Naive thymus-derived CD8-positive, alpha-beta T cell (primary cell): ENCODE results near the gene METTL15. TPM values are rescaled to one million over a fixed set of nuclear protein-coding genes. Genes with fewer than 3 reads are reported as not detected.
"Not testable (repeated sequence)": the region's sequence is repeated elsewhere in the genome, so short reads cannot be mapped to it uniquely, and the experiment has no call there.

ENCODE experiments used
- ATAC-seq, 2 donors: fragments of 150-1000 bp; cut with Tn5 transposase in 1 of 2; sonication (Bioruptor Pico), chemical (Tn5 transposase) in 1 of 2; 1 replicate in 1 of 2; 2 replicates in 1 of 2; pipeline ENCODE4 v1.10.0; 2021; ENCODE audit warnings: mild to moderate bottlenecking in 2 of 2, moderate library complexity in 2 of 2
- POLR2A ChIA-PET: fragments of 350-600 bp; sonication (Branson Sonifier 250); formaldehyde crosslinking; loops from one replicate; lab custom pipeline; 2021; ENCODE audit warnings: antibody characterized with exemption; lab: Charles Lee
- DNase-seq, 10 donors: peaks; one replicate each; pipeline versions ENCODE4 v3.0.0 to v3.0.0-alpha.2; 2020 to 2022
- H3K27ac Mint-ChIP-seq, 10 donors: one replicate each; pipeline ENCODE4 v1.8.0; 2020 to 2022; ENCODE audit warnings: mild to moderate bottlenecking in 10 of 10, mixed read lengths in 10 of 10, moderate library complexity in 4 of 10, inconsistent platforms in 1 of 10
- H3K27me3 Mint-ChIP-seq, 5 donors: one replicate each; pipeline ENCODE4 v1.8.0; 2021 to 2022; ENCODE audit warnings: mixed read lengths in 5 of 5
- H3K36me3 Mint-ChIP-seq, 3 donors: one replicate each; pipeline ENCODE4 v1.8.0; 2020 to 2022; ENCODE audit warnings: mixed read lengths in 3 of 3, mild to moderate bottlenecking in 2 of 3, inconsistent platforms in 1 of 3
- H3K4me1 Mint-ChIP-seq, 4 donors: one replicate each; pipeline ENCODE4 v1.8.0; 2021 to 2022; ENCODE audit warnings: mixed read lengths in 4 of 4
- H3K4me3 Mint-ChIP-seq, 10 donors: one replicate each; pipeline ENCODE4 v1.8.0; 2020 to 2022; ENCODE audit warnings: mild to moderate bottlenecking in 10 of 10, mixed read lengths in 10 of 10, moderate library complexity in 6 of 10, inconsistent platforms in 1 of 10
- H3K9me3 Mint-ChIP-seq, 9 donors: one replicate each; pipeline ENCODE4 v1.8.0; 2020 to 2022; ENCODE audit warnings: mixed read lengths in 9 of 9, mild to moderate bottlenecking in 3 of 9, inconsistent platforms in 1 of 9, moderate library complexity in 1 of 9
- polyA plus RNA-seq, 3 donors: library from polyadenylated mRNA; unstranded; fragments of 300-500 nt; fragmentation: Illumina TruSeq; gene quantifications; one replicate each; pipeline ENCODE4 v1.2.3, GENCODE V29; 2021
- total RNA-seq, 8 experiments: library from RNA in 2 of 8; stranded (reverse) in 2 of 8; gene quantifications; one replicate each; pipeline ENCODE4 v1.2.3 and lab custom pipeline; 2021 to 2026

Gene METTL15
- total and polyA plus RNA-seq, 5 experiments from 2014 or later = 4.4 to 14.0 (median 7.1) TPM

DNA sequence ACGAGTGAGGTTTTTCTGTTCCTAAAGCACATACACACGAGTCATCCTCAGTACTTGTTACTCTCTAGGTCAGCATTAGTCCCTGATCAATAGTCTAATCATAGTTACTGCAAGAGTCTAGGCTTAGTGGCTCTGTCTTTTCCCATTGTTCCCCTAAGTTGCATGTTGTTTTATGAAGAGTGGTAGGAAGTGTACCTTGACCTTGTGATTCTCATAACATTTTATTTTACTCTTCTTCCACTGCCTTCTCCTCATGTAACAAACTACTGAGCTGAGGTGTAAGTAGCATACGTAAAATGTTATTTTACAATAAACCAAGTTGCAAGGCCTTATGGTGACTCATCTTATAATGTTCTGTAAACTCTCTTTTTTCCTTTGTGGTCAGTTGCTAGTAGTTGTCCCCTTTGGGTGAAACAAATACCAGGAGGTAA lies 15.0 kb downstream of the METTL15 start:
- H3K4me1 Mint-ChIP-seq = peaks cover 4 to 10% (median 8%) of the 10 kb centered on the region in 4 donors

GRCh38 chr11:28132548-28132947 lies 24.4 kb downstream of the METTL15 start:
- Mint-ChIP-seq H3K9me3 (peaks cover 0 to 28% (median 12%) of the 10 kb centered on the region in 9 donors), H3K27me3 (no peaks in the 10 kb centered on the region), H3K36me3 (peaks cover 27 to 58% (median 39%) of the 10 kb centered on the region in 3 donors), H3K27ac (no peak overlapping the region), H3K4me3 (no peak overlapping the region), H3K4me1 (no peaks in the 10 kb centered on the region)
- POLR2A ChIA-PET = no interaction called here
- DNase-seq (no peak), ATAC-seq (no peak)

More for the DNA sequence above, 15.0 kb downstream of the METTL15 start:
- Mint-ChIP-seq H3K36me3 (peaks cover 0 to 33% (median 21%) of the 10 kb centered on the region in 3 donors), H3K9me3 (no peaks in the 10 kb centered on the region), H3K4me3 (no peak overlapping the region), H3K27me3 (no peaks in the 10 kb centered on the region), H3K27ac (no peak overlapping the region)
- POLR2A ChIA-PET = no interaction called here
- ATAC-seq (no peak), DNase-seq (no peak)

DNA sequence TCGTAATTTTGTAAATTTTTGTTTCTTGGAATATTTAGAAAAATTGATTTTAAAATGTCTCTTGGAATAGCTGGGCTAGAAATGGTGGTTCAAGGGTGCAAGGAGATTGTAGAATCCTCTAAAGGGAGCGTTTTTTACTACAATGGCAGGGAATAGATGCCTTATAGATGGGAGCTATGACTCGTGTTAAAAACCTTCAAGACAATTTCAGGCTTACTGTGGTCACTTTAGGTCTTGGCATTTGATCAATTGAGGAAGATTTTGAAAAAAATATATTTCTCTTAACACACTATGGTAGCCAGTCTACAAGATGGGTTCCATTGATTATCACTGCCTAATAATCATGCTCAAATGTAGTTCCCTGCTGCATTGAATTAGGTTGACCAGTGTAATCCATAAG lies 25.0 kb downstream of the METTL15 start:
- Mint-ChIP-seq H3K27me3 (no peaks in the 10 kb centered on the region), H3K9me3 (peaks cover 0 to 34% (median 15%) of the 10 kb centered on the region in 9 donors), H3K4me3 (no peak overlapping the region), H3K4me1 (no peaks in the 10 kb centered on the region), H3K27ac (no peak overlapping the region), H3K36me3 (peaks cover 27 to 64% (median 42%) of the 10 kb centered on the region in 3 donors)
- ATAC-seq (no peak), DNase-seq (no peak)
- POLR2A ChIA-PET = no interaction called here

GRCh38 chr11:28136157-28136556 lies 28.0 kb downstream of the METTL15 start:
- Mint-ChIP-seq H3K36me3 (peaks cover 40 to 79% (median 42%) of the 10 kb centered on the region in 3 donors), H3K9me3 (peaks cover 0 to 62% (median 29%) of the 10 kb centered on the region in 9 donors)
- POLR2A ChIA-PET, H3K4me3 Mint-ChIP-seq, H3K27ac Mint-ChIP-seq, ATAC-seq, DNase-seq, H3K27me3 Mint-ChIP-seq, H3K4me1 Mint-ChIP-seq: not testable (repeated sequence)

DNA sequence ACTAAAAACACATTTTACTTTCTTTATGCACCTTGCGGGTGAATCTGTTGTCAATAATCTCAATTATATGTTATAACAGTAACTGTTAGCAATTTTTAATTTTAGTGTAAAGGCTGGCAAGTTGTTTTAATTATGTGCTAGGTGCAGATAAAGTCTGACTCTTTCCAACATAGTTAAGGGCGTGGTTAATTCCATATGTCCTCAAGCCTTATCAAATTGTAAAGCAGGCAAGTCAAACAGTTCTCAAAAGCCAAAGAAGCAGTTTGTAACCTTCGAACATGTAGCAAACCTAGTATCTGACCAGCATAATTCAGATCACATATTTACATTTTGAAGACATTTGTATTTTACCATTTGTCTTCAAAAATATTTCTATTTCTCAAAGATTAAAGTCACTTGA lies 29.2 kb downstream of the METTL15 start:
- Mint-ChIP-seq H3K36me3 (peaks cover 36 to 77% (median 43%) of the 10 kb centered on the region in 3 donors), H3K27ac (no peak overlapping the region), H3K4me1 (peaks cover 0 to 1% (median 0%) of the 10 kb centered on the region in 4 donors)

DNA sequence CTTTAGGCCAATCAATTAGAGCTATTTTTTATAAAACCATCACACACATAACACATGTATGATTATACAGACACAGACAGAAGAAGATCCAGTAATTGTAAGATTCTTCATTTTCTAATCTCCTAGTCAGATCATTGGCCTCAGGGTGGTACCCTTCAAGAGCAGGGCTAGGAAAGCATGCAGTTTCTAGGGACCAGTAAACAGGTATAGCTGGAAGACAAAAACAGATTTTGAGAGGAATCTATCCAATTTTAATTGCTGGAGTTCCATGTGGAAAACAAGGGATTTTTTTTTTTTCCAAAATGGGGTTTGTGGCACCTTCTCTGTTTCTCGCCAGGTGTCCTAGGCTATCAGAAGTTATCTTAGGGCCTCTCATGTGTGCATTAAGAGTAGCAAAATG lies 29.6 kb downstream of the METTL15 start:
- peaks cover 0 to 4% (median 0%) of the 10 kb centered on the region in 4 donors for H3K4me1 Mint-ChIP-seq
- ATAC-seq (no peak), DNase-seq (no peak)
- no peak overlapping the region for H3K27ac Mint-ChIP-seq
- no peak overlapping the region for H3K4me3 Mint-ChIP-seq
- H3K27me3 Mint-ChIP-seq = no peaks in the 10 kb centered on the region
- POLR2A ChIA-PET = no interaction called here
- peaks cover 38 to 75% (median 42%) of the 10 kb centered on the region in 3 donors for H3K36me3 Mint-ChIP-seq
- H3K9me3 Mint-ChIP-seq = peaks cover 0 to 63% (median 30%) of the 10 kb centered on the region in 9 donors

More for the DNA sequence above, 29.2 kb downstream of the METTL15 start:
- no peak for DNase-seq
- Mint-ChIP-seq H3K27me3 (no peaks in the 10 kb centered on the region), H3K4me3 (no peak overlapping the region), H3K9me3 (peaks cover 0 to 63% (median 30%) of the 10 kb centered on the region in 9 donors)
- POLR2A ChIA-PET = no interaction called here
- ATAC-seq = no peak

DNA sequence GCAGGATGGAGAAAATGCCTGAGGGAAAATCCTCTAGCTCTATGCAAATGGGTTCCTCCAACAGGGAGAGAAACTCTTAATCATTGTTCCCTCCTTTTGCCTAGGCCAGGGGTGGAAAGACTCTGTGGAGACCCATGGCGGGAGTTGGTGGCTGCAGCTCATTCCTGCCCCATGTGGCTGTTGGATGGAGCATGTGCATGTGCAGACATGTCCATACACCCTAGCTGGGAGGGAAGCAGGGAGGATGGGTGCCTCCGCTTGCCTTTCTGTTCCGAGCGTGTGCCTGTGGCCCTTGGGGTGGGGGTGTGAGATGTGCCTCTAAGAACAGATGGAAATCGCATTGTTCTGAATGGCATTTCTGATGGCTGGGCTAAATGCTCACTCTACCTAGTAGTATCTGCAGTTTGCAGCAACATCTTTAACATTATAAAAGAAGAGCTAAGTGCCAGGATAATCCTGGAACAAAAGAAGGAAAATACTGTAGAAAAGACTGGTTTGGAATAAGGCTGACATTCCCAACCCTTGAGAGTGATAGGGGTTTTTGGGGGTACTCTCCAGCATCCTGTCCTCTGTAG lies 31.7 kb downstream of the METTL15 start:
- POLR2A ChIA-PET = no interaction called here
- Mint-ChIP-seq H3K9me3 (peaks cover 0 to 56% (median 30%) of the 10 kb centered on the region in 9 donors), H3K4me1 (peaks cover 0 to 4% (median 2%) of the 10 kb centered on the region in 4 donors), H3K27ac (no peak overlapping the region), H3K36me3 (peaks cover 29 to 63% (median 36%) of the 10 kb centered on the region in 3 donors), H3K4me3 (no peak overlapping the region), H3K27me3 (no peaks in the 10 kb centered on the region)
- no peak for DNase-seq
- ATAC-seq = no peak

DNA sequence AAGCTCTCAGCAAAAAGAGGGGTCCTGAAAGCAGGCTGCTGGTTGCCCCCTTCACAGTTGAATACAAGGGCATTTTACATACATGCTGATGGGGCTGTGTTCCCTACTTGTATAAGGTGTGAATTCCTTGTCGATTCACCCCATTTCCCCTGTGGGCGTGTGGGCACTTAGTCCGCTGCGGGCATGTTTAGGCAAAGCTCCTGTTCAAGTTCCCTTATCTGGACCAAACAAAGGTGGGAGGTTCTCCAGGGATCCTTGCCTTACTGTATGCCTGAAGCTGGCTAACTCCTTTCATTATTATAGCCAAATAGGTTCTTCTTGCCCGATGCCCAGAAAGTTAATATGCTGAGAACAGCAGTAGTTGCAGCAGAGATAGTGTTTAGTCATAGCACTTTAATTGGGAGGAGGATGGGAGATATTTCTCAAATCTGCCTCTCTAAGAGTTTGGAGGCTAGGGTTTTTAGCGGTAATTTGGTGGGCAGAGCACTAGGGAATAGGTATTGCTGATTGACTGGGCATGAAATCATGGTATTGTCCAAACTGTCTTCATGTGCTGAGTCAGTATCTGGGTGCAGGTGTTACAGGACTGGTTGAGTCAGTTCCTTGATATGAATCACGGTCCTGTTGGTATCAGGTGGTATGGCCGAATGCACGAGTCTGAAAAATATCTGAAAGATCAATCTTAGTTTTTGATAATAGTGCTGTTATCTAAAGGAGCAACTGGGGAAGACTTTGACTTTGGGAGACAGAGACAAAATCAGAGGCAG lies 32.7 kb downstream of the METTL15 start:
- Mint-ChIP-seq H3K27me3 (no peaks in the 10 kb centered on the region), H3K27ac (no peak overlapping the region), H3K4me3 (no peak overlapping the region), H3K36me3 (peaks cover 23 to 55% (median 30%) of the 10 kb centered on the region in 3 donors), H3K9me3 (peaks cover 0 to 50% (median 25%) of the 10 kb centered on the region in 9 donors), H3K4me1 (peaks cover 0 to 5% (median 2%) of the 10 kb centered on the region in 4 donors)
- no peak for DNase-seq
- no peak for ATAC-seq
- POLR2A ChIA-PET = no interaction called here

- Mint-ChIP-seq H3K27ac (no peak overlapping the region), H3K4me1 (peaks cover 0 to 5% (median 2%) of the 10 kb centered on the region in 4 donors), H3K27me3 (no peaks in the 10 kb centered on the region), H3K4me3 (no peak overlapping the region), H3K9me3 (peaks cover 0 to 37% (median 14%) of the 10 kb centered on the region in 9 donors), H3K36me3 (peaks cover 11 to 41% (median 16%) of the 10 kb centered on the region in 3 donors)
- POLR2A ChIA-PET = no interaction called here
- no peak for ATAC-seq
- DNase-seq = no peak
These were observed 34.5 kb downstream of the METTL15 start for GRCh38 chr11:28142724-28143123.

- Mint-ChIP-seq H3K4me3 (no peak overlapping the region), H3K9me3 (peaks cover 0 to 16% (median 13%) of the 10 kb centered on the region in 9 donors), H3K27ac (no peak overlapping the region), H3K27me3 (no peaks in the 10 kb centered on the region), H3K4me1 (peaks cover 0 to 5% (median 2%) of the 10 kb centered on the region in 4 donors), H3K36me3 (peaks cover 5 to 27% (median 8%) of the 10 kb centered on the region in 3 donors)
- DNase-seq (no peak), ATAC-seq (no peak)
- POLR2A ChIA-PET = no interaction called here
These were observed 36.6 kb downstream of the METTL15 start for GRCh38 chr11:28144808-28145207.

- no peak for DNase-seq
- H3K27me3 Mint-ChIP-seq = no peaks in the 10 kb centered on the region
- no peak overlapping the region for H3K4me3 Mint-ChIP-seq
- POLR2A ChIA-PET = no interaction called here
- H3K4me1 Mint-ChIP-seq = peaks cover 0 to 5% (median 1%) of the 10 kb centered on the region in 4 donors
- H3K27ac Mint-ChIP-seq = no peak overlapping the region
- H3K36me3 Mint-ChIP-seq = peaks cover under 1 to 14% (median 6%) of the 10 kb centered on the region in 3 donors
- no peak for ATAC-seq
- H3K9me3 Mint-ChIP-seq = peaks cover 0 to 4% (median under 1%) of the 10 kb centered on the region in 9 donors
These were observed 38.0 kb downstream of the METTL15 start for GRCh38 chr11:28146123-28146751.

- POLR2A ChIA-PET = no interaction called here
- ATAC-seq (no peak), DNase-seq (no peak)
- peaks cover 0 to 6% (median 0%) of the 10 kb centered on the region in 9 donors for H3K9me3 Mint-ChIP-seq
- peaks cover 0 to 3% (median under 1%) of the 10 kb centered on the region in 4 donors for H3K4me1 Mint-ChIP-seq
- H3K36me3 Mint-ChIP-seq = peaks cover 14 to 27% (median 25%) of the 10 kb centered on the region in 3 donors
- H3K4me3 Mint-ChIP-seq = no peak overlapping the region
- H3K27me3 Mint-ChIP-seq = no peaks in the 10 kb centered on the region
- no peak overlapping the region for H3K27ac Mint-ChIP-seq
These were observed 44.6 kb downstream of the METTL15 start for GRCh38 chr11:28152743-28153142.
